Measurements from ENCODE around the gene TRMO.
A peak's percentile ranks its signal among the peaks of the same experiment; 100 is the strongest.

The TRMO gene

DNA sequence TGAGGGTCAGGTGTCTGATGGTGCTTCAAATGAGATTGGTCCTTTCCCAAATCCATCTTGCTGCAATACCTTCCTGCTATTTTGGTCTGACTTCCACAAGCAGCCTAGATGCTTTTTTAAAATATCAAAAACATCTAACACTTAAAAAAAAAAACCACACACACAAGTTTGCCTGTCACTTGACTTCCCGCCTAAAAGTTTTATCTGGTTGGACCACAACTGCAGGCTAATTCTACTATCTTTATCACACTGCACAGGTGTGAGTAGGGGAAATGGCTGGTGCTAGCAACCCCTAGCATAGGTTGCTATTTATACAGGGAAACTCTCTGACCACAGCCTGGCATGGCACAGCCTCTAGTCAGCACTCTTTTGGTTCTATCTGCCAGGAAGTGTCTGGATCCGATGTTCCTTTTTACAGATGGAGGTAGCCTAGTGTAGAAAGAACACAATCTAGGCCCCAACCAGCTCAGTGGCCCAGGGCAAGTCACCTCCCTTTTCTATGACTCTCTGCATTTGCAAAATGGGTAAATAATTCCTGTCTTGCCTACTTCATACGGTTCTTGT lies 15.9 kb upstream of the TRMO start, which contains the start of gene HEMGN:
Gene HEMGN (minus strand): TSS at position 92 of the 564 bp plus-strand sequence. CDS start 36 bp downstream, at position 56.
- DNase-seq (ENCODE audit: low spot score), result no peak

DNA sequence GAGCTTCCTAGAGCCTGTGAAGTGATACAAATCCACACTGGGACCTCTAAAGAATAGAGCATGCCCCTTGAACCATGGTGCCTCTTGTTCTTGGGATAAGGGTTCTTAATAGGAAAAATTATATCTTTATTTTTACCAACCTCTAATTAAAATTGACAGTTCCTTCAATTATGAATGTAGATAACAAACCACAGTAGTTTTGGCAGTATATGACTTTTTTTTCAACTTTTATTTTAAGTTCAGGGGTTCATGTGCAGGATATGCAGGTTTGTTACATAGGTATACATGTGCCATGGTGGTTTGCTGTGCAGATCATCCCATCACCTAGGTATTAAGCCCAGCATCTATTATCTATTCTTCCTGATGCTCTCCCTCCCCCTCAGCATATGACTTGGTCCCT lies 14.7 kb upstream of the TRMO start:
- no peak for DNase-seq (ENCODE audit: low spot score)

DNA sequence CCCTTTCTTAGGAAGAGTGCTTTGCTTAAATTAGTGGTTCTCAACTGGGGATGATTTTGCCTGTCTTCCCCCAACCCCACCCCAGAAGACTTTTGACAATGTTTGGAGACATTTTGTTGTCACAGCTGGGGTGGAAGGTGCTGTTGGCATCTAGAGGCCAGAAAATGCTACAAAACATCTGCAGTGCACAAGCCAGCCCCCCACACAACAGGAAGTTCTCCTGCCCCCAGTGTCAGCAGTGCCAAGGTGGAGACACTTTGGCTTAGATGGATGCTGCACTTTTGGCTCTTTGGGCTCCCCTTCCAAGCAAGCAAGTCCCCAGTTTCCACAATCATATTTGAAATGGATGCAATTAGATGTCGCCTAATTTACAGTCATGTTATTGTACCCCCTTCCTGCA lies 13.0 kb upstream of the TRMO start:
- DNase-seq (ENCODE audit: low spot score), result no peak

DNA sequence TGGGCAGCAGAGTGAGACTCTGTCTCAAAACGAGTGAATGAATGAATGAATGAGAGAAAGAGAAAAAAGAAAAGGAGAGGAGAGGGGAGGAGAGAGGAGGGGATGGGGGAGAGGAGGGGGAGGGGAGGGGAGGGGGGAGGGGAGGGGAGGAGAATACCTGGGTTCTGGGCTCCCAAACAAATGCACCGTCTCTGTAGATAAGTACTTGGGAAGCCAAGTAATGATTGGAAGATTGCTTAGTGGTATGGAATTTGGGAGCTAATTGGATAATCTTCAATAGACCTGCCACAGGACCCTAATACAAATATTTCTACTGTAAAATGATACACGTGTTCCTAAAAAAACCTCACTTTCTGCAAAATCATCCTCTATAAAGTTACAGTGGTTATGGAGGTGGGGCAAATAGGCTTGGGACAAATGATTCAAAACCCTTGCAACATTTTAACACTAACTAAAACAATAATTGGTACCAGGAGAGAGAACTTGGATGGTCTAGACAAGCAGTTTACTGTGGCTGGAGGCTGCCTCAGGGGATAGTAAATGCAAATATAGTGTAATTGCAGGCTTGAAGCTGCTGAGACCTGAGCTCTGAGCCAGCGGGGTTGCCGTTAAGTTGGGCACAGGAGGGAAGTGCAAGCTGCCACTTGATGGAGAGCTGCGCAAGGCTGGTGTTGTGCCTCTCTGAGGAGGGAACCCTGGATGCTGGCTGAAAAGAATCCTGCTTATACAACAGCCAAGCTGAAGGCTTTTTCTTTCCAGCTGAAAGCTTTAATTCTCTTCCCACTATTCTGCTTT lies 12.2 kb upstream of the TRMO start:
- DNase-seq (ENCODE audit: low spot score), result no peak

DNA sequence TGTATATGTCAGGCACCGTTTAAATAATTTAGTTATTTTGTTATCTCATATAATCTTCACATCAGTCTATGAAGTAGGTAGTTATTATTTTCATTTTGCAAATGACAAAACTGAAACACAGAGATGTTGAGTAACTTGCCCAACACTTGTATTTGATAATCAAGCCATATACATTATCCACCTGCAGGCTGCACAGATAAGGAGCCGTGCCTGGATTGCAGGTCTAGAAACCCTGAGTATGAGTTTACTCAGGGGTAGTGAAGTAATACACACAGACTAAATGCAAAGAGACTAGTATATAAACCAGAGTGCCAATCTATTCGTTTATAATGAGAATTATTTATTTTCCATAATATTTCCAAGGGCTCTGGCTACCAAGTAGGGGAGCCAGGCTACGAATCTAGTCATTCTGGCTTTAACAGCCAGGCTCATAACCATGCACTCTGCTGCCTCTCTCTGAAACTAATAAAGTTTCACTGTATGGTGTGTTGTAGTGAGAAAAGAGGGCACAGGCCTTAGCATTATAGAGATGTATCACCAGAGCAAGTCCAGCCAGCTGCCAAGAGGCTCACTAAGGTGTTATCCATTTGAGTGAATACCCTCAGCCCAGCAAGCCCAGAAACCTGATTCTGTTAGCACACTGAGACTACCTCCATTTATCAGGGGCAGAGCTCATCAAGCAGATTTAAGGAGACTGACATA lies 11.1 kb upstream of the TRMO start:
- DNase-seq (ENCODE audit: low spot score), result no peak

DNA sequence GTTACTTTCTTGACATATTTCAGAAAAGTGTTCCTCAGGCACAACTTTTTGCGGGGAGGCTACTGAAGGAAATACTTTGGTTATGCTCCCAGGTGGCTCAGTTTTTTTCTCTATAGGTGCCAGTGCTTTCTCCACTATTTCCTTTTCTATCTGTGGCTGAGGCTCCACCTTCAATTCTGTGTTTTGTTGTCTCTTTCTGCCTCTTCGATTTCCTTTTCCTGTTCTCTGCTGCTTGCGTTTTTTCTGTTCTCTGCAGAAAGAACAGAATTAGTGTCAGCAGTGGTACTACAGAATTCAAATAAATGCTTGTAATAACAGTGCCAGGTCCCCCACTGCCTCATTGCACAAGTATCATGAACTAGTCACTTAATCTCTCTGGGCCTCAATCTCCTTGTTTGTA lies 8.7 kb upstream of the TRMO start:
- DNase-seq (ENCODE audit: low spot score), result no peak

DNA sequence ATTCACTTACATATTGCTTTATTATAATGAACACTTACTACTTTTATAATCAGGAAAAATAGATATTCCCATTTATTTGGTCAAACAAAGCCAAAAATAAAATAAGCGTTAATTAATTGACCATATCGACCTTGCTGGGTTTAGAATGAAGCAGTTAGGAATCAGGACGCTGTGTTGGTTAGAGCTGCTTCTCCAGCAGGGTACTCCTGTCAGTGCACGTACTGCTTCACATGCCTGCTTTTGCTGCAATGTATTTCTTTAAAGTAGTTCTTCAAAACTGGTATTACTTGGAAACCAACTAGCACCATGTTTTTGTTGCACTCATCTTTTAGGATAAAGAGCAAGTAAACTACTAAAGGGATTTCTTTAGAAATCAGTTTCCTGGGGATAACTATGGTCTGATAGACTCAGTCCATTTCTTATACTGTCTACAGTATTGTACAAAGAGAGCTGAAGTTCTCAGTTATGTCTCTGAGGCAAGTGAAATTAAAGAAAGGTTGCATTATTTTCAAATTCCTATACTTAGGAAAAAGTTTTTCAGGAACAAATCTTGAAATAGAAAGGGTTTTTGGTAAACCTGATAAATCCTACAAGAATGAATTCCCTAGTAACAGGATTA lies 6.8 kb upstream of the TRMO start:
- no peak for DNase-seq (ENCODE audit: low spot score)

DNA sequence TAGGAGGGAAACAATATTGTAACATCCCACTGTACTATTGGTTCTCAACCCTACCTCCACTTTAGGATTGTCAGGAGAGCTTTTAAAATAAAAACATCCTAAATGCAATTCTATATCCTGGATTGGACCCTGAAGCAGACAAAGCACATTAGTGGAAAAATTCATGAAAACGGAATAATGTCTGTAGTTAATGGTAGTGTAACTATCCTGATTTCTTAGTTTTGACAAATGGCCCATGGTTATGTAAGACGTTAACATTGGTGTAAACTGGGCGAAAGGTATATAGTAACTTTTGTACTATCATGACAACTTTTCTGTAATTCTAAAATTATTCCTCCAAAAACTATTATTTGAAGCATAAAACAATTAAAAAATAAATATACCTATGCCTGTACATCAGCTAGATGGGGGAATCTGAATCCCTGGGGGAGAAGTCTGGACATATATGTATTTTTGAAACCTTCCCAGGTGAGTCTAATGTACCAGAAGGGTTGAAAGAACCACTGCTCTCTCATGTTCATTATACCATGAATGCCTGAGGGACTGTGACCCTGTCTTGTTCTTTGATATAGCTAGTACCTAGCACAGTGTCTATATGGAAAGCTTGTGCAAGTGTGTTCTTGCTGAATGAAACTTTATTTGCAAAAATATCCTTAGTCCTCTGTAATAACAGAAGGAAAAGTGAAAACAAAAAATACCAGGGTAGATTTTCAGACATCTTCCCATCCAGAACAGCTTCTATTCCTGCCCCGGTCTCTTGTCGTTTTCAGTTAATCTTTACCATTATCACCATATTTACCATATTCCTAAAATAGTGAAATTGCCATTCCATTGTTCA lies 3.4 kb upstream of the TRMO start:
- DNase-seq (ENCODE audit: low spot score), result no peak

DNA sequence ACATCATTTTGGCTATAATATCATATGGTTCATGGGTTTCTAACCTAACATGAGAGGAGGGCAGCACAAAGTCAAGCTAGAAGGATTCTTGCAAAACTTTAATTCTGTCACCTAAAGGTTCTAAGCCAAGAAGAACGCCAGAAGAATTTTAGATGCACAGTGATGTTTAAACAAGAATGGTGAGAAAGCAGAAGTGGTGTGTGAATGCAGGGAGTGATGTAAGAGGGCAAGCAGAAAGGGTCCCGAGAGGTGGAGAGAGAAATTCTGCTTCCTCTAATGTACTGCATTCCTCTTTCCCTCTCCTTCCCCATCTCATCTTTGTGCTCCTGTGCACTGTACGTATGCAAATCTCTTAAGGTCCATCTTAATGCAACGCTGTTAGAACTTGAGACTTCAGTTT lies 2.1 kb upstream of the TRMO start:
- no peak for DNase-seq (ENCODE audit: low spot score)

DNA sequence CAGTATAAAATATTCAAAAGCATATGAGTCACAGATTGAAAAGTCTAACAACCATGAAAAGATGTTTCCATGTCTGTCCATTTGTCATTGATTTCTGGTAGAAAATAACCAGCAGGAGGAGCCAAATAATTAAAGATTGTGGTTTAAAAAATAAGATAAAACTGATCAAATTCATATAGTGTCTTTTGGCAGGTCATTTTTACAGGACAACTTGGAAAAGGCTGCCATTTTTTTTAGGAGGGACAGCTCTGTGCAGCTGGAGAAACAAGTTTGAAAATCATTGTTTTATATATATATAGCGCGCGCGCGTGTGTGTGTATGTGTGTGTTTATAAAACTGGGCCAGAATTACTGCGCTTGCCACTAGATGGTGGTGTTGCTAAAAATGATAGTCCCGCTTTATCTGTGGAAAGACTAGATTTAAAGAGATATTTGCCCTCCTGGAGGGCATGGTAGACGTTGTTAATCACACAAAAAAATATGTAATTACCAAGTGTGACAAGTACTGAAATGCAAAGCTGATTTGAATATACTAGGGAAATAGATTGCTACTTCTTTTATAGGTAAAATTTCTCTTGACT lies 1.3 kb upstream of the TRMO start:
- DNase-seq (ENCODE audit: low spot score), result peak; percentile 61

DNA sequence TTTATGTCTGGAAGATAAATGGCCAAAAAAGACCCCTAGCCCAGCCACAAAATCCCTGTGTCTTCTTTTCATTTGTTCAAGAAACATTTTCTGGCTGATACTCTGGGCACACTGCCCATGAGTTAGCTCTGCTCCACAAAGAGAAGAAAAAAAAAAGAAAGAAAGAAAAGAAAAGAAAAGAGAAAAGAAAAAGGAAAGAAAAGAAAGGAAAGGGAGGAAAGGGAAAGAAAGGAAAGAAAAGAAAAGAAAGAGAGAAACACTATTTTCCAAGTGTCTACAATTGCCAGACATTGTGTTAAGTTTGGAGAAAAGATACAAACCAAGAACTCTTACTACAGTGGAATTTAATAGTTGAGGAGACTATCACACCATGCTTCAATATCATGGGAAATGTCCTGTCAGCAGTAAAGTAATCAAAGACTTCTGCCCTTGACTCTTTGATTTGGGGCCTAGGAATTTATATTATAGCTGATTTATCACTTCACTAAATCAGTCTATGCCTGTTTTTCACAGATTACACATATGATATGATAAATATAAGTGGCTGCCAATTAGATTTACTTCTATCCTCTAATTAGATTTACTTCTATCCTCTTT lies 3.0 kb downstream of the TRMO start:
- DNase-seq (ENCODE audit: low spot score), result no peak

DNA sequence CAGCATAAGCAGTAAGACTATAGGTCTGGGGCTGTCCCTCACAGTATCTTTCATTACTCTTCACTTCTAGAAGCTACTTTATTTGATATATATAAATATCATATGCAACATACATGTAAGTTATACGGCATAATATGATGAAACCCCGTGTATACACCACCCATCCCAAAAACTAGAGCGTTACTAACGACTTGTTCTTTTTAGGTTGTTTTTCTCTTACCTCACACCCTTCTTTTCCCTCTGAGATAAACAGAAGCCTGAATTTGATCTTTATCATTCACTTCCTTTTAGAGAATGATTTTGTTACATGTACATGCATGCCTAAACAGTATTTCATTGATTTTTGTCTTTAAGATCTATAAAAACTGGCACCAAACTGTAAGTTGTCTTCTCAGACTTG lies 3.7 kb downstream of the TRMO start:
- DNase-seq (ENCODE audit: low spot score), result no peak

DNA sequence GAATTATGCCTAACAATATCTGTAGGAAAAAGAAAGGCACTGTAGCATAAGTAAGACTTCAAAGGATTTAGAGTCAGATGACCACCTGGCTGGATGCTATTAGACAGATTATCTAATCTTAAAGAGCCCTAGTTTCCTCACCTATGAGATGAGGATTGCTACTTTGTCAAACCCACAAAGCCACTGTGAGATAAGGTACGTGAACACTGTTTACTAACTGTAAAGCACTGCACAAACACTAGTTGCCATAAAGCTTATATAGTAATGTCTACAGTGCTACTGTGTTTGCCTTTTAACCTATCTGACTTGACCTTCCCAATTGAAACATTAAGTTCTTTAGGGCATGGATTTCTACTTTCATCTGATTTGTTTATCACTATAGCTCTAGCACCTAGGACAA lies 10.3 kb downstream of the TRMO start:
- DNase-seq (ENCODE audit: low spot score), result no peak

DNA sequence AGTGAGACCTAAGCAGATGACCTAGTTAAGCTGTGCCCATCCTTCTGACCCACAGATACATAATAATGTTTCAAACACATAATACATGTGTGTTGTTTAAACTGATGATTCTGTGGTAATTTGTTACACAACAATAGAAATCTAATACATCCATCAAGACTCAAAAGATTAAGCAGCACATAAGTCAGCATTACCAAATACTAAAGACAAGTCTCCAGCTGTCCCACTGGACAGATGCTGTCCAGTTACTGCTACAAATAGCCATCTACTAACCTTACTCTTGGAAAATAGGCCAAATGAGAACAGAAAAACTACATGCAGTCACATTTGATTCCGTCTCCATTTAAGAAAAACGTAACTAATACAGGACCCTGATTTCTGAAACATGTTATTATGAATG lies 10.8 kb downstream of the TRMO start:
- no peak for DNase-seq (ENCODE audit: low spot score)

DNA sequence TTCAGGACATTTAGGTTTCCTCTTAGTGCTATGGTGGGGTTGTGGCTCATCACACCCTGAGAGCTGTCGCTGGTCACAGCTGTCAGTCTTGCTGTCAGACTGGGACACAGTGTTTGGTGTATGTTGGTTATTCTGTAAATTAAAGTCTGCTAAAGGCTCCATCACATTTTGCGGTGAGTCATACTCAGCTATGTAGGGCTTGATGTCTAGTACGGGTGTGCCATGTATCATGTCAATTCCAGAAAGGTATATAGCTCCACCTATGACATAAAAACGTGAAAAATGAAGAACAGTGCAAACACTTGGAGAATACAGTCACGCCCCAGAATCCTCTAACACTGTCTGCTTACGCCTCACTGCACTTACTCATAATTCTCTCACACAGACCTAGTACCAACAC lies 11.9 kb downstream of the TRMO start:
- no peak for DNase-seq (ENCODE audit: low spot score)

DNA sequence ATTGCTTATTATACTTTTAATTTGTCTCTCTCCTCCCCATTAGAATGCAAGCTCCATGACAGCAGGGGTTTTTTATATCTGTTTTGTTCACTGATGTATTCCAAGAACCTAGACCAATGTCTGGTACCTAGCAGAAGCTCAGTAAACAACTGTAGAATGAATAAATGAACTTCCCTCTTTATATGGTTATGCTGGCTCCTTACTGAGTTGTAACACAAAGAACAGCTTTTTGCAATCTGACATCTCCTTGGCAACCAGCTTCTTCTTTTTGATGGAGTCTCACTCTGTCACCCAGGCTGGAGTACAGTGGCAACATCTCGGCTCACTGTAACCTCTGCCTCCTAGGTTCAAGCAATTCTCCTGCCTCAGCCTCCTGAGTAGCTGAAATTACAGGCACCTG lies 13.6 kb downstream of the TRMO start:
- DNase-seq (ENCODE audit: low spot score), result no peak

DNA sequence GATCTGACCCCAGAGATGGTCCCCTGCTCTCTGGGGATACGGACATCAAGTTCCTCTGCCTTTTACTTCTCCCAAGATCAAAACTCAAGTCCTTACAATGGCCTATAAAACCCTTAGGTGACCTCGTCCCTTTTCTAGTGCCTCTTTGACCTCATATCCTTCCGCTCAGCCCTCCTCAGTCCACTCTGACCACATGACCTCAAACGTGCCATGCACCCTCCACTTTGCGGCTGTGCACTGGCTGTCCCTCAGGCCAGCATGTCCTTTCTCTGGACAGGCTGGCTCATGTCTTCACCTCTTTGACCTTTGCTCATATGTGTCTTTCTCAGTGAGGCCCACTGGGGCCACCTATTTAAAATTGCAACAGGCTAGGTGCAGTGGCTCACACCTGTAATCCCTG lies 14.7 kb downstream of the TRMO start:
- DNase-seq (ENCODE audit: low spot score), result no peak

DNA sequence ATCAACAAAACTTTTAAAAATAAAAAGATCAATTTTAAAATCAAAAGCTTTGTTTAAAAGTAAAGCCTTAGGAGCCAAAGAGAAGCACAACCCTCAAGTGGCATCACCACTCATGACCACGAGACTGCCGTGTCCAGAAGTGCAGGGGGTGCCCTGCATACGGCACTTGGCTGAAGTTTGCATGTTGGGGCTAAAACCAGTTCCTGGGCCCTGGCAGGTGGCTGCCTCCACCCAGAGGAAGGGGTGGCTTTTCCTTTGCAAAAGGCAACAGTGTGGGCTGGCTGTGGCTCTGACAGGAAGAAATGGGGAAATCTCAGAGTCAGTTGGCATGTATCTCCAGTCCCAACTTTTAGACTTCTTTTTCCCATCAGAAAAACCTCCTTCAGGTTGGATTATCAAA lies 15.3 kb downstream of the TRMO start:
- DNase-seq (ENCODE audit: low spot score), result no peak

DNA sequence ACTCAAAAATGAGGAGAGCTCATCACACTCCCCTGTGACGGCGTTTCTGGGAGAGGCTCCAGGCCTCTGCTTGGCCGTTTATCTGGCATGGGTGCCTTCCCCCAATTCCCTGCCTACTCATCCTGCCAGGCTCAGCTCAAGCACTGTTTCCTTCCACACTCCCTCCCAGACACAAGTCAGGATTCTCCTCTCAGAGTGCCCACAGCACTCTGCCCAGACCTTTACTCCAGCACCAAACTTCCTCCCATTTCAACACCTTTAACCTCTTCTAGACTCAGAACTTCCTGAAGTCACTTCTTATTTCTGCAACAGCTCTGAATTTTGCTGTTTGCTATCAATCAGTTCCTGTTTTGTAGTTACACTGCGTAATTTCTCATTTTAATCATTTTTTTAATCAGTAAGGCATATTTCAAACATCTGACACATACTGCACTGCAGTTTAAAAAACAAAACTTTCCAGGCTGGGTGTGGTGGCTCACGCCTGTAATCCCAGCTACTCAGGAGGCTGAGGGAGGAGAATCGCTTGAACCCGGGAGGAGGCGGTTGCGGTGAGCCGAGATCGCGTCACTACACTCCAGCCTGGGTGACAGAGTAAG lies 16.0 kb downstream of the TRMO start:
- no peak for DNase-seq (ENCODE audit: low spot score)

DNA sequence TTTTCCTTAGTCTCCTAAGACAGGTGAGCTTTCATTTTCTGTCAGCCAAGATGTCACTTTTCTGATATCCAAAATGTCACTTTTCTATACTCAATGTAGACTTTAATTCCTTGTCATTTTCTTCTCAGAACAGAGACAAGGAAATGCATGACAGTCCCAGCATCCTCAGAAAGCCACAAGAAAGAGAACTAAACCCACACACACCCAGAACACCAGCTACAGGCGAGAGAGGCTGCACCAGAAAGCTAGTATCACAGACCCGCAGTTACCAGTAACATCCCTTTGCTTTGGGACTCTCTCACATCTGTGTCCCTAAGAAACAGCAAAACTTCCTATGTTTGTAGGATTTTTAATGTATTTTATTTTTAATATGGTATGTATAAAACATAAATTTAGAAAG lies 17.1 kb downstream of the TRMO start:
- no peak for DNase-seq (ENCODE audit: low spot score)

DNA sequence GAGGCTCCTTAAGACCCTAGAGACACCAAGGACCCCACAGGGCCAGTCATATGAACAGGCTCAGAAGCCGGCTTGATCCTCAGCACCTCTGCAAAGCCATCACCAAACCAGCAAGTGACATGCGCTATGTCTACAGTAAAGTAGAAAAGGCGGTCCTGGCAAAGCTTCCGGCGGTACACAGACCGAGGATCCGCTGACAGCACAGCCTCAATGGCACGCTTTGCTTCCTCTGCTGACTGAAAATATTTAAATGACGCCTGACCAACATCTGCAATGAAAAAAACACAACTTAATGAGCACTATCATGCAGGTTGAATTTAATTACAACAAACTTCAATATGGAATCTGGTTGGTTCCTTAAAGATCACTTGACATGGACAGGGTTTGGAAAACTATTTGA lies 17.6 kb downstream of the TRMO start:
- no peak for DNase-seq (ENCODE audit: low spot score)

Data from ecto neural progenitor cell (in vitro differentiated cells).